Endothelial cell of umbilical vein (primary cell): ENCODE measurements around the gene MOGAT3. TPM values are rescaled to one million over a fixed set of nuclear protein-coding genes. Genes with fewer than 3 reads are reported as not detected.

Experiments
- BruUV-seq: library from RNA; stranded (reverse); fragments of 400-500 nt; replicated peaks from 2 replicates; lab custom pipeline; 2021; lab: Mats Ljungman, UMichigan
- CTCF ChIA-PET: fragments of 300-600, 350-600 bp; sonication (Branson Sonifier 250); formaldehyde crosslinking; loops from one replicate; lab custom pipeline; 2021; ENCODE audit warnings: antibody characterized with exemption, inconsistent platforms; lab: Charles Lee
- POLR2A ChIA-PET: fragments of 300-600, 350-600 bp; sonication (Branson Sonifier 250); formaldehyde crosslinking; loops from one replicate; lab custom pipeline; 2021; ENCODE audit warnings: antibody characterized with exemption, inconsistent platforms; lab: Charles Lee
- DNase-seq: peaks from one replicate; pipeline ENCODE4 v3.0.0-alpha.2; 2011; ENCODE audit warnings: low read depth, low spot score
- FAIRE-seq: peaks from 2 replicates; lab custom pipeline; 2011; peaks lifted over from hg19 to GRCh38; lab: Jason Lieb, UNC
- H2AFZ ChIP-seq: 2 replicates; pipeline ENCODE4 v1.6.0; 2012; ENCODE audit warnings: low read depth, low read length, control low read depth, inconsistent platforms
- H3K27ac ChIP-seq: 2 replicates; pipeline ENCODE4 v1.5.1; 2011; ENCODE audit warnings: low read depth, mild to moderate bottlenecking, control low read depth, low read length, moderate library complexity; ENCODE audit not compliant: insufficient read depth
- H3K27me3 ChIP-seq, 2 experiments: 2 replicates each; pipeline versions ENCODE4 v1.6.0 to v1.6.1; 2011; ENCODE audit warnings: low read length in 2 of 2, mixed read lengths in 1 of 2; ENCODE audit not compliant: control insufficient read depth in 2 of 2, insufficient read depth in 2 of 2
- H3K36me3 ChIP-seq, 2 experiments: 2 replicates in 1 of 2; 3 replicates in 1 of 2; pipeline ENCODE4 v1.5.1; 2011; ENCODE audit warnings: low read length in 2 of 2, mild to moderate bottlenecking in 1 of 2, moderate library complexity in 1 of 2; ENCODE audit not compliant: control insufficient read depth in 2 of 2, insufficient read depth in 2 of 2; ENCODE audit errors: extremely low read depth in 1 of 2
- H3K4me1 ChIP-seq: 3 replicates; pipeline ENCODE4 v1.5.1; 2011; ENCODE audit warnings: mild to moderate bottlenecking, low read length; ENCODE audit not compliant: control insufficient read depth, insufficient read depth; ENCODE audit errors: extremely low read depth
- H3K4me2 ChIP-seq: 2 replicates; pipeline ENCODE4 v1.6.1; 2011; ENCODE audit warnings: low read length, control low read depth, mixed read lengths; ENCODE audit not compliant: insufficient read depth
- H3K4me3 ChIP-seq, 3 experiments: fragments of 200-600 bp in 1 of 3; sonication (generic), shearing (Covaris generic) in 1 of 3; replicated peaks in 1 of 3; 2 replicates each; pipeline ENCODE4 v1.5.1; 2011 to 2016; ENCODE audit warnings: control low read depth in 3 of 3, low read length in 3 of 3, mild to moderate bottlenecking in 2 of 3, inconsistent platforms in 1 of 3, low read depth in 1 of 3, moderate library complexity in 1 of 3; ENCODE audit not compliant: insufficient read depth in 1 of 3
- H3K79me2 ChIP-seq: 2 replicates; pipeline ENCODE4 v1.6.0; 2012; ENCODE audit warnings: low read length, inconsistent platforms; ENCODE audit not compliant: control insufficient read depth, insufficient read depth
- H3K9ac ChIP-seq: replicated peaks from 2 replicates; pipeline ENCODE3; 2011; ENCODE audit warnings: low read length, control low read depth; ENCODE audit not compliant: insufficient read depth; ENCODE audit errors: extremely low read depth
- H3K9me1 ChIP-seq: replicated peaks from 3 replicates; pipeline ENCODE4 v1.6.0; 2011; ENCODE audit warnings: mild to moderate bottlenecking, low read length; ENCODE audit not compliant: control insufficient read depth, insufficient read depth; ENCODE audit errors: extremely low read depth
- H3K9me3 ChIP-seq: replicated peaks from 2 replicates; pipeline ENCODE4 v1.5.1; 2012; ENCODE audit warnings: low read length, inconsistent platforms; ENCODE audit not compliant: control insufficient read depth, insufficient read depth
- H4K20me1 ChIP-seq: replicated peaks from 2 replicates; pipeline ENCODE3; 2011; ENCODE audit warnings: mild to moderate bottlenecking, low read length; ENCODE audit not compliant: control insufficient read depth, insufficient read depth; ENCODE audit errors: extremely low read depth
- CTCF ChIP-seq, 2 donors: IDR thresholded peaks; 1 replicate in 1 of 2; 2 replicates in 1 of 2; pipeline ENCODE4 v1.5.1; 2011; ENCODE audit warnings: low read length in 2 of 2, mild to moderate bottlenecking in 2 of 2, moderate library complexity in 2 of 2, control low read depth in 1 of 2, inconsistent platforms in 1 of 2, low read depth in 1 of 2; ENCODE audit not compliant: insufficient read depth in 1 of 2; ENCODE audit errors: extremely low read depth in 1 of 2
- EZH2 ChIP-seq: IDR thresholded peaks from 2 replicates; pipeline ENCODE4 v1.6.1; 2012; ENCODE audit warnings: borderline replicate concordance, low read depth, mild to moderate bottlenecking, moderate library complexity, low read length, inconsistent platforms; ENCODE audit not compliant: severe bottlenecking
- FOS ChIP-seq: IDR thresholded peaks from 2 replicates; pipeline ENCODE4 v1.6.1; 2011; ENCODE audit warnings: mild to moderate bottlenecking, low read length, moderate library complexity, borderline replicate concordance; ENCODE audit not compliant: insufficient read depth
- GATA2 ChIP-seq: IDR thresholded peaks from 2 replicates; pipeline ENCODE4 v1.7.0; 2011; ENCODE audit warnings: low read depth, mild to moderate bottlenecking, moderate library complexity, mixed read lengths, low read length; ENCODE audit not compliant: insufficient read length, insufficient read depth
- JUN ChIP-seq: IDR thresholded peaks from 2 replicates; pipeline ENCODE4 v1.6.1; 2011; ENCODE audit warnings: borderline replicate concordance, low read depth; ENCODE audit not compliant: insufficient read length, insufficient read depth
- MAX ChIP-seq: IDR thresholded peaks from 2 replicates; pipeline ENCODE4 v1.6.1; 2011; ENCODE audit not compliant: insufficient read depth, insufficient read length
- MYC ChIP-seq: IDR thresholded peaks from one replicate; pipeline ENCODE4 v1.6.1; 2011; ENCODE audit warnings: mild to moderate bottlenecking, low read depth, low read length
- POLR2A ChIP-seq: IDR thresholded peaks from 2 replicates; pipeline ENCODE4 v1.6.1; 2012; ENCODE audit warnings: low read depth, mild to moderate bottlenecking, control low read depth, low read length
- POLR2AphosphoS5 ChIP-seq: IDR thresholded peaks from 2 replicates; pipeline ENCODE4 v1.6.1; 2012; ENCODE audit warnings: low read depth, mild to moderate bottlenecking, control low read depth, low read length, moderate library complexity; ENCODE audit not compliant: insufficient read depth
- dilution Hi-C: fragments of 300-500 bp; cut with MboI; formaldehyde crosslinking; loops from one replicate; pipeline ENCODE4 v1.15.0; 2019; ENCODE audit warnings: low sequenced_read_pairs; ENCODE audit not compliant: extremely low pct_ligation_motif_present
- intact Hi-C: fragments of 100-400 bp; cut with micrococcal nuclease; formaldehyde crosslinking; loops from one replicate; pipeline ENCODE4 v1.10.0; 2022
- polyA plus RNA-seq, 4 experiments: library from polyadenylated mRNA; depleted of rRNA in 3 of 4; stranded (reverse) in 3 of 4; unstranded in 1 of 4; fragments of >200 nt; gene quantifications; 2 replicates each; pipeline versions ENCODE4 v1.2.1 to v1.2.3, GENCODE V29; 2011 to 2012; ENCODE audit warnings: missing spikeins in 1 of 4
- total RNA-seq: library from RNA; stranded (reverse); gene quantifications from 2 replicates; pipeline ENCODE4 v1.2.3, GENCODE V29; 2021

MOGAT3 gene
- total and polyA plus RNA-seq, 2 donors (not counting 3 experiments of a cell fraction or from before 2014, with no cell fraction given): not detected

- CTCF ChIA-PET: interaction anchor here (0.7 to 1.7 kb wide), 3 partner anchors 18 to 67 kb away, joined by 3 to 16 read pairs (median 3); no protein-coding TSS in a partner anchor
- no peaks in the 10 kb centered on the region for H4K20me1 ChIP-seq
- H3K79me2 ChIP-seq: no peaks in the 10 kb centered on the region
- no peak overlapping the region for H2AFZ ChIP-seq
- no peak overlapping the region for H3K27ac ChIP-seq
- no TSS peak for BruUV-seq
- DNase-seq (no peak), FAIRE-seq (no peak)
- no peaks in the 10 kb centered on the region for H3K9me3 ChIP-seq
- no peak overlapping the region for H3K4me3 ChIP-seq
- POLR2A ChIA-PET: no interaction called here
- dilution Hi-C loops: no loop called here
- H3K27me3 ChIP-seq: peaks cover 22 to 30% of the 10 kb centered on the region in 2 experiments
- intact Hi-C loops: loop anchor here (10.0 kb wide), 1 partner anchor 267 kb away; the partner anchor contains the start of gene ACHE
- peaks cover 5 to 15% of the 10 kb centered on the region in 2 experiments for H3K36me3 ChIP-seq
- H3K4me1 ChIP-seq: peaks cover 16% of the 10 kb centered on the region
- TF ChIP-seq POLR2AphosphoS5: no peak
- TF ChIP-seq FOS: no peak
- no peak for TF ChIP-seq EZH2
- H3K9ac ChIP-seq: no peak overlapping the region
- H3K4me2 ChIP-seq: no peak overlapping the region
- no peaks in the 10 kb centered on the region for H3K9me1 ChIP-seq
These were observed 39.0 kb downstream of the MOGAT3 start for GRCh38 chr7:101161692-101162471.

- ChIA-PET CTCF (interaction anchor here (0.7 to 1.4 kb wide), 2 partner anchors 17 to 66 kb away, joined by 3 read pairs; no protein-coding TSS in a partner anchor), POLR2A (no interaction called here)
- Histone ChIP-seq H3K79me2 (no peaks in the 10 kb centered on the region), H4K20me1 (no peaks in the 10 kb centered on the region), H3K4me3 (no peak overlapping the region), H3K27me3 (peaks cover 16 to 24% of the 10 kb centered on the region in 2 experiments), H3K4me1 (peaks cover 16% of the 10 kb centered on the region), H3K36me3 (peaks cover 5 to 19% of the 10 kb centered on the region in 2 experiments), H3K9ac (no peak overlapping the region), H3K9me1 (no peaks in the 10 kb centered on the region), H3K4me2 (no peak overlapping the region), H3K9me3 (no peaks in the 10 kb centered on the region), H2AFZ (no peak overlapping the region), H3K27ac (no peak overlapping the region)
- no peak for TF ChIP-seq POLR2A
- no peak for TF ChIP-seq MAX
- TF ChIP-seq EZH2: no peak
- TF ChIP-seq JUN: no peak
- no peak for TF ChIP-seq MYC
- TF ChIP-seq FOS: no peak
- no peak for TF ChIP-seq CTCF (IDR thresholded peaks at IDR 0.05; ENCODE audit: extremely low read depth in 1 of 2, insufficient read depth in 1 of 2, low read depth in 1 of 2, low read length in 2 of 2)
- no peak for TF ChIP-seq POLR2AphosphoS5
- TF ChIP-seq GATA2: no peak
- FAIRE-seq (no peak), DNase-seq (no peak)
- intact Hi-C loops (loop anchor here (10.0 kb wide), 1 partner anchor 266 kb away; the partner anchor contains the start of gene ACHE), dilution Hi-C loops (no loop called here)
- no TSS peak for BruUV-seq
These were observed 39.9 kb downstream of the MOGAT3 start for GRCh38 chr7:101160910-101161309.
